Stimulated activated CD8-positive, alpha-beta memory T cell treated with anti-CD3 and anti-CD28 coated beads, Interleukin-4, amount 100 ng/mL, for 1 hour (primary cell): ENCODE results near the gene WNT7B.

Experiments used
- DNase-seq, 2 donors: peaks; one replicate each; pipeline ENCODE4 v3.0.0-alpha.2; 2020; ENCODE audit warnings: low read depth in 2 of 2, low spot score in 1 of 2

Gene WNT7B

GRCh38 chr22:45996241-45997076, 19.5 kb upstream of the WNT7B start:
- DNase-seq = no peak

GRCh38 chr22:45995405-45996101, 18.6 kb upstream of the WNT7B start:
- no peak for DNase-seq

GRCh38 chr22:45994491-45995404, 17.8 kb upstream of the WNT7B start:
- DNase-seq = peak; percentile 66 to 70

GRCh38 chr22:45993841-45994240, 16.9 kb upstream of the WNT7B start:
- DNase-seq = no peak

- no peak for DNase-seq
Measured at GRCh38 chr22:45993143-45993692, 16.3 kb upstream of the WNT7B start.

- no peak for DNase-seq
Measured at GRCh38 chr22:45992737-45993136, 15.8 kb upstream of the WNT7B start.

- no peak for DNase-seq
Measured at GRCh38 chr22:45991098-45991497, 14.1 kb upstream of the WNT7B start.

GRCh38 chr22:45987136-45987861, 10.3 kb upstream of the WNT7B start:
- no peak for DNase-seq

GRCh38 chr22:45984316-45984916, 7.5 kb upstream of the WNT7B start:
- no peak for DNase-seq

GRCh38 chr22:45983797-45984196, 6.8 kb upstream of the WNT7B start:
- DNase-seq = no peak

- DNase-seq = no peak
Measured at GRCh38 chr22:45980761-45981160, 3.8 kb upstream of the WNT7B start.

- DNase-seq = no peak
Measured at GRCh38 chr22:45980268-45980570, 3.3 kb upstream of the WNT7B start.

- no peak for DNase-seq
Measured at GRCh38 chr22:45978275-45978713, 1.3 kb upstream of the WNT7B start.

GRCh38 chr22:45977551-45978274, 751 bp upstream of the WNT7B start:
- no peak for DNase-seq

GRCh38 chr22:45976254-45977002, 534 bp downstream of the WNT7B start:
- no peak for DNase-seq

- DNase-seq = no peak
Measured at GRCh38 chr22:45975164-45976161, 1.5 kb downstream of the WNT7B start.

- DNase-seq = no peak
Measured at GRCh38 chr22:45974498-45974897, 2.5 kb downstream of the WNT7B start.

GRCh38 chr22:45972889-45973253, 4.1 kb downstream of the WNT7B start:
- DNase-seq = no peak
